K562 (cell line): Measurements from ENCODE around the gene SLC16A4. TPM values are rescaled to one million over a fixed set of nuclear protein-coding genes. Genes with fewer than 3 reads are reported as not detected.

Source experiments
- CC2D1A ChIP-seq: fragments of 450-650 bp; IDR thresholded peaks from 2 replicates; pipeline ENCODE4 v1.6.1; 2017; ENCODE audit warnings: mild to moderate bottlenecking
- CHD4 ChIP-seq: fragments of 200-600 bp; sonication (generic); IDR thresholded peaks from 3 replicates; pipeline ENCODE4 v1.6.1; 2012; ENCODE audit warnings: low read depth, mild to moderate bottlenecking, mixed read lengths, low read length, inconsistent platforms; ENCODE audit not compliant: insufficient read depth, insufficient replicate concordance, poor library complexity, severe bottlenecking
- CREB1 ChIP-seq, 2 experiments: sonication (generic) in 1 of 2; formaldehyde crosslinking in 1 of 2; IDR thresholded peaks; 2 replicates each; pipeline versions ENCODE4 v1.6.1 to v1.8.0; 2012 to 2022; ENCODE audit warnings: inconsistent platforms in 1 of 2, mild to moderate bottlenecking in 1 of 2, missing genetic modification reagents in 1 of 2, moderate library complexity in 1 of 2
- CXXC5 ChIP-seq: fragments of 250-450 bp; sonication (Bioruptor Pico); IDR thresholded peaks from 2 replicates; pipeline ENCODE4 v1.8.0; 2022; ENCODE audit warnings: inconsistent platforms, mild to moderate bottlenecking, moderate library complexity
- EP400 ChIP-seq: fragments of 450-650 bp; IDR thresholded peaks from 2 replicates; pipeline ENCODE4 v1.6.1; 2017; ENCODE audit warnings: antibody characterized with exemption, mild to moderate bottlenecking, moderate library complexity
- HLTF ChIP-seq: fragments of 450-650 bp; IDR thresholded peaks from 2 replicates; pipeline ENCODE4 v1.6.1; 2016
- JUN ChIP-seq, 2 experiments: sonication (generic) in 1 of 2; formaldehyde crosslinking in 1 of 2; IDR thresholded peaks; 2 replicates each; pipeline versions ENCODE4 v1.6.1 to v1.8.0; 2012 to 2022; ENCODE audit warnings: borderline replicate concordance in 2 of 2, mild to moderate bottlenecking in 2 of 2, improper control_type of control experiment in 1 of 2, low read depth in 1 of 2, low read length in 1 of 2, missing genetic modification reagents in 1 of 2
- MAFK ChIP-seq: IDR thresholded peaks from 2 replicates; pipeline ENCODE4 v1.6.1; 2011; ENCODE audit warnings: low read length, improper control_type of control experiment
- NEUROD1 ChIP-seq: fragments of 150-350 bp; IDR thresholded peaks from 2 replicates; pipeline ENCODE4 v1.6.1; 2014; ENCODE audit warnings: borderline replicate concordance, low read length, low read depth; ENCODE audit not compliant: partially characterized antibody
- RAD21 ChIP-seq, 2 experiments: fragments of 250-450 bp in 1 of 2; fragments of 450-650 bp in 1 of 2; sonication (Bioruptor Pico) in 1 of 2; formaldehyde crosslinking in 1 of 2; IDR thresholded peaks in 1 of 2; conservative IDR thresholded peaks in 1 of 2; 2 replicates each; pipeline versions ENCODE4 v1.4.0 to v1.8.0; 2020 to 2022; ENCODE audit warnings: mild to moderate bottlenecking in 2 of 2, moderate library complexity in 1 of 2
- SOX6 ChIP-seq: fragments of 450-650 bp; IDR thresholded peaks from 2 replicates; pipeline ENCODE4 v1.6.1; 2014; ENCODE audit warnings: mild to moderate bottlenecking
- TEAD1 ChIP-seq, 2 experiments: fragments of 450-650 bp in 1 of 2; sonication (generic) in 1 of 2; formaldehyde crosslinking; IDR thresholded peaks; 2 replicates each; pipeline versions ENCODE4 v1.4.0 to v1.8.0; 2020 to 2022; ENCODE audit warnings: mild to moderate bottlenecking in 2 of 2, missing genetic modification reagents in 1 of 2
- TOE1 ChIP-seq, 2 experiments: fragments of 450-650 bp in 1 of 2; sonication (generic) in 1 of 2; formaldehyde crosslinking in 1 of 2; IDR thresholded peaks; 2 replicates each; pipeline versions ENCODE4 v1.7.1 to v1.8.0; 2016 to 2022; ENCODE audit warnings: borderline replicate concordance in 2 of 2, mild to moderate bottlenecking in 2 of 2, antibody characterized with exemption in 1 of 2, inconsistent platforms in 1 of 2, low read depth in 1 of 2, missing genetic modification reagents in 1 of 2, moderate library complexity in 1 of 2
- ZBTB17 ChIP-seq: fragments of 450-650 bp; formaldehyde crosslinking; IDR thresholded peaks from 2 replicates; pipeline ENCODE4 v1.4.0; 2020; ENCODE audit warnings: mild to moderate bottlenecking
- ZNF354B ChIP-seq: fragments of 250-450 bp; sonication (Bioruptor Pico); IDR thresholded peaks from 2 replicates; pipeline ENCODE4 v1.4.0; 2020
- polyA plus RNA-seq, 8 experiments: library from polyadenylated mRNA; depleted of rRNA in 4 of 8; stranded (reverse) in 5 of 8; unstranded in 3 of 8; fragments of >200 nt; fragmentation: Nextera tagmentation in 2 of 8; fragmentation: Illumina TruSeq in 1 of 8; extraction: Ambion mirVana in 2 of 8; extraction: Trizol in 1 of 8; gene quantifications; 2 replicates each; pipeline versions ENCODE4 v1.2.1 to v1.2.3, GENCODE V29; 2011 to 2014; ENCODE audit warnings: inconsistent platforms in 1 of 8, missing spikeins in 1 of 8
- total RNA-seq, 7 experiments: library from RNA; depleted of rRNA in 6 of 7; stranded (reverse); fragments of >200 nt in 6 of 7; fragmentation: Illumina TruSeq in 2 of 7; extraction: Trizol in 2 of 7; gene quantifications; 2 replicates each; pipeline versions ENCODE4 v1.2.1 to v1.2.3, GENCODE V29; 2011 to 2021; ENCODE audit warnings: low replicate concordance in 1 of 7
- TF ChIP-seq, protein P1 (sequence below): sonication (generic); formaldehyde crosslinking; IDR thresholded peaks from 2 replicates; pipeline ENCODE4 v1.9.0; 2022; ENCODE audit warnings: mild to moderate bottlenecking, missing genetic modification reagents
- TF ChIP-seq, protein P2 (sequence below), 2 experiments: fragments of 450-650 bp in 1 of 2; sonication (generic) in 1 of 2; formaldehyde crosslinking in 1 of 2; IDR thresholded peaks; 2 replicates each; pipeline versions ENCODE4 v1.7.1 to v1.9.0; 2016 to 2022; ENCODE audit warnings: inconsistent platforms in 1 of 2, mild to moderate bottlenecking in 1 of 2, missing genetic modification reagents in 1 of 2

Gene SLC16A4
- total and polyA plus RNA-seq, 9 of the 15 experiments (the other 6 are each of a cell fraction or from before 2014, with no cell fraction given), result 0.04 to 0.31 (median 0.18) TPM; not detected in 1

DNA sequence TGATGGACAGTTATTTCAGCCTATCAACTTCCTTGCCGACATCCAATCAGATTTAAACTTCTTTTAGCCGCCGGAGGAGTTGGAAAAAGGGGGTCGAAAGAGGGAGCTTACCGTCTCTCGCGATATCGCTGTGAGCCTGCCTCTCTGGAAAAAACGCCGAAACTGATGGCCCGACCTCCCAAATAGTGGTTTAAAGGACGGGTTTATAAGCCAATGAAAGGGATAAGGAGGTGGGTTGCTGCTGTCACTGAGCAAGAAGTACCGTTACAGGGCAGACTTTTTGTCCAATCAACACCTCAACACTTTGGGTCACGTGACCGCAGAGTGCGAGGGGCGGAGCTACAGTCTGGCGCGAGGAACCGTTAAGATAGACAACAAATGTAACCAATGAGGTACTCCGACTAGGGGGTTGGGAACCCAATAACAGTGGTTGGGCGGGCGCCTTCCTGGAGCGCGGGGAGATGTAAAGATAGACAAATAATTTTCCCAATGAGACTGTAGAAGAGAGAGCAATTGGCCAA, 51.9 kb downstream of the SLC16A4 start, which contains the start of gene RBM15 (continued):
- TF ChIP-seq, protein P1, sequence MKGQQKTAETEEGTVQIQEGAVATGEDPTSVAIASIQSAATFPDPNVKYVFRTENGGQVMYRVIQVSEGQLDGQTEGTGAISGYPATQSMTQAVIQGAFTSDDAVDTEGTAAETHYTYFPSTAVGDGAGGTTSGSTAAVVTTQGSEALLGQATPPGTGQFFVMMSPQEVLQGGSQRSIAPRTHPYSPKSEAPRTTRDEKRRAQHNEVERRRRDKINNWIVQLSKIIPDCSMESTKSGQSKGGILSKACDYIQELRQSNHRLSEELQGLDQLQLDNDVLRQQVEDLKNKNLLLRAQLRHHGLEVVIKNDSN (CRISPR knock-in tag), result peak; percentile 96
- TF ChIP-seq MAFK (no peak), TEAD1 (CRISPR knock-in tag; IDR thresholded peaks at IDR 0.05) (peak in 1 of 2 experiments; percentile 33; a peak in 1 of 4 replicates), ZNF354B (peak; percentile 37; the same call in 1 of the 2 replicates), CREB1 (IDR thresholded peaks at IDR 0.05) (0 out of 2 replicates have a peak, but pooled peaks have one; percentile 38), CREB1 (CRISPR knock-in tag; IDR thresholded peaks at IDR 0.05) (no peak), SOX6 (no peak), ZBTB17 (CRISPR knock-in tag) (no peak), TOE1 (IDR thresholded peaks at IDR 0.05; ENCODE audit: borderline replicate concordance) (peak; percentile 100), TOE1 (CRISPR knock-in tag; IDR thresholded peaks at IDR 0.05; ENCODE audit: borderline replicate concordance, low read depth) (no peak), CXXC5 (CRISPR knock-in tag) (no peak), NEUROD1 (peak; percentile 92), EP400 (peak; percentile 91), JUN (IDR thresholded peaks at IDR 0.05; ENCODE audit: borderline replicate concordance, low read depth, low read length) (no peak), JUN (CRISPR knock-in tag; IDR thresholded peaks at IDR 0.05; ENCODE audit: borderline replicate concordance) (peak; percentile 8; the same call in 1 of the 2 replicates), CHD4 (no peak), RAD21 (CRISPR knock-in tag; conservative IDR thresholded peaks at IDR 0.05 in 1 of 2, IDR thresholded peaks at IDR 0.05 in 1 of 2) (no peak), HLTF (no peak), CC2D1A (peak; percentile 92)
- TF ChIP-seq, protein P2, sequence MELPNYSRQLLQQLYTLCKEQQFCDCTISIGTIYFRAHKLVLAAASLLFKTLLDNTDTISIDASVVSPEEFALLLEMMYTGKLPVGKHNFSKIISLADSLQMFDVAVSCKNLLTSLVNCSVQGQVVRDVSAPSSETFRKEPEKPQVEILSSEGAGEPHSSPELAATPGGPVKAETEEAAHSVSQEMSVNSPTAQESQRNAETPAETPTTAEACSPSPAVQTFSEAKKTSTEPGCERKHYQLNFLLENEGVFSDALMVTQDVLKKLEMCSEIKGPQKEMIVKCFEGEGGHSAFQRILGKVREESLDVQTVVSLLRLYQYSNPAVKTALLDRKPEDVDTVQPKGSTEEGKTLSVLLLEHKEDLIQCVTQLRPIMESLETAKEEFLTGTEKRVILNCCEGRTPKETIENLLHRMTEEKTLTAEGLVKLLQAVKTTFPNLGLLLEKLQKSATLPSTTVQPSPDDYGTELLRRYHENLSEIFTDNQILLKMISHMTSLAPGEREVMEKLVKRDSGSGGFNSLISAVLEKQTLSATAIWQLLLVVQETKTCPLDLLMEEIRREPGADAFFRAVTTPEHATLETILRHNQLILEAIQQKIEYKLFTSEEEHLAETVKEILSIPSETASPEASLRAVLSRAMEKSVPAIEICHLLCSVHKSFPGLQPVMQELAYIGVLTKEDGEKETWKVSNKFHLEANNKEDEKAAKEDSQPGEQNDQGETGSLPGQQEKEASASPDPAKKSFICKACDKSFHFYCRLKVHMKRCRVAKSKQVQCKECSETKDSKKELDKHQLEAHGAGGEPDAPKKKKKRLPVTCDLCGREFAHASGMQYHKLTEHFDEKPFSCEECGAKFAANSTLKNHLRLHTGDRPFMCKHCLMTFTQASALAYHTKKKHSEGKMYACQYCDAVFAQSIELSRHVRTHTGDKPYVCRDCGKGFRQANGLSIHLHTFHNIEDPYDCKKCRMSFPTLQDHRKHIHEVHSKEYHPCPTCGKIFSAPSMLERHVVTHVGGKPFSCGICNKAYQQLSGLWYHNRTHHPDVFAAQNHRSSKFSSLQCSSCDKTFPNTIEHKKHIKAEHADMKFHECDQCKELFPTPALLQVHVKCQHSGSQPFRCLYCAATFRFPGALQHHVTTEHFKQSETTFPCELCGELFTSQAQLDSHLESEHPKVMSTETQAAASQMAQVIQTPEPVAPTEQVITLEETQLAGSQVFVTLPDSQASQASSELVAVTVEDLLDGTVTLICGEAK (IDR thresholded peaks at IDR 0.05), result peak; percentile 69
- TF ChIP-seq, protein P2 (CRISPR knock-in tag; IDR thresholded peaks at IDR 0.05), result no peak
